MCF 10A (cell line): ENCODE data around the gene PET117. TPM values are rescaled to one million over a fixed set of nuclear protein-coding genes. Genes with fewer than 3 reads are reported as not detected.

Source experiments
- BruUV-seq: library from RNA; stranded (reverse); fragments of 400-500 nt; replicated peaks from 2 replicates; lab custom pipeline; 2021; lab: Mats Ljungman, UMichigan
- CTCF ChIA-PET: fragments of 300-600 bp; sonication (Branson Sonifier 250); formaldehyde crosslinking; extraction: SDS; loops from one replicate; lab custom pipeline; 2021; ENCODE audit warnings: antibody characterized with exemption, inconsistent platforms; lab: Yijun Ruan, JAX
- POLR2A ChIA-PET: fragments of 300-600, 350-650 bp; sonication (Branson Sonifier 250); formaldehyde crosslinking; extraction: SDS; loops from one replicate; lab custom pipeline; 2020; ENCODE audit warnings: antibody characterized with exemption, inconsistent platforms; lab: Yijun Ruan, JAX
- DNase-seq: peaks from one replicate; pipeline ENCODE4 v3.0.0-alpha.2; 2018; ENCODE audit not compliant: unreplicated experiment
- H3K27ac Mint-ChIP-seq: one replicate; pipeline ENCODE4 v1.8.0; 2022; ENCODE audit warnings: mild to moderate bottlenecking, low read depth, mixed read lengths; ENCODE audit not compliant: unreplicated experiment
- H3K27me3 Mint-ChIP-seq: one replicate; pipeline ENCODE4 v1.8.0; 2022; ENCODE audit warnings: mixed read lengths; ENCODE audit not compliant: insufficient read depth, unreplicated experiment
- H3K36me3 Mint-ChIP-seq: one replicate; pipeline ENCODE4 v1.8.0; 2022; ENCODE audit warnings: mild to moderate bottlenecking, moderate library complexity, mixed read lengths; ENCODE audit not compliant: insufficient read depth, unreplicated experiment
- H3K4me1 Mint-ChIP-seq: one replicate; pipeline ENCODE4 v1.8.0; 2022; ENCODE audit warnings: mixed read lengths; ENCODE audit not compliant: insufficient read depth, unreplicated experiment
- H3K4me3 Mint-ChIP-seq: one replicate; pipeline ENCODE4 v1.8.0; 2022; ENCODE audit warnings: mild to moderate bottlenecking, moderate library complexity, mixed read lengths; ENCODE audit not compliant: unreplicated experiment
- H3K9me3 Mint-ChIP-seq: one replicate; pipeline ENCODE4 v1.8.0; 2022; ENCODE audit warnings: mixed read lengths; ENCODE audit not compliant: unreplicated experiment
- CTCF ChIP-seq: fragments of 200-600 bp; IDR thresholded peaks from one replicate; pipeline ENCODE4 v1.8.0; 2022; ENCODE audit warnings: antibody characterized with exemption, mild to moderate bottlenecking; ENCODE audit not compliant: unreplicated experiment
- intact Hi-C: fragments of 100-400 bp; cut with micrococcal nuclease; formaldehyde crosslinking; loops from 2 replicates; pipeline ENCODE4 v1.14.1; 2022
- total RNA-seq: library from RNA; stranded (reverse); gene quantifications from 2 replicates; pipeline ENCODE4 v1.2.3, GENCODE V29; 2022

PET117 gene
- total RNA-seq, 1 experiment from 2014 or later: 11.9 TPM

GRCh38 chr20:18165553-18165952 is 27.9 kb downstream of the PET117 start:
- intact Hi-C loops: no loop called here
- no peak for TF ChIP-seq CTCF
- POLR2A ChIA-PET: interaction anchor here (0.5 to 1.7 kb wide), 3 partner anchors 11 to 51 kb away, joined by 3 read pairs; no protein-coding TSS in a partner anchor
- no TSS peak for BruUV-seq
- Mint-ChIP-seq H3K4me3 (no peak overlapping the region), H3K4me1 (peaks cover 25% of the 10 kb centered on the region), H3K27me3 (no peaks in the 10 kb centered on the region), H3K9me3 (no peaks in the 10 kb centered on the region), H3K36me3 (peaks cover 65% of the 10 kb centered on the region), H3K27ac (no peak overlapping the region)
- no peak for DNase-seq
- CTCF ChIA-PET: no interaction called here

- ChIA-PET POLR2A (interaction anchor here (0.5 to 1.2 kb wide), 4 partner anchors 12 to 86 kb away, joined by 3 to 5 read pairs (median 4); partner anchors contain the start of genes KAT14 and PET117), CTCF (interaction anchor here (1.1 kb wide), 1 partner anchor 19 kb away, joined by 3 read pairs; no protein-coding TSS in a partner anchor)
- H3K27ac Mint-ChIP-seq: no peak overlapping the region
- no peaks in the 10 kb centered on the region for H3K27me3 Mint-ChIP-seq
- intact Hi-C loops: no loop called here
- peaks cover 25% of the 10 kb centered on the region for H3K4me1 Mint-ChIP-seq
- DNase-seq: no peak
- no peak for TF ChIP-seq CTCF
- no TSS peak for BruUV-seq
- peaks cover 67% of the 10 kb centered on the region for H3K36me3 Mint-ChIP-seq
- H3K9me3 Mint-ChIP-seq: no peaks in the 10 kb centered on the region
- H3K4me3 Mint-ChIP-seq: no peak overlapping the region
Observed at GRCh38 chr20:18166241-18166881, 28.7 kb downstream of the PET117 start.

- H3K27ac Mint-ChIP-seq: no peak overlapping the region
- ChIA-PET CTCF (interaction anchor here (1.1 kb wide), 2 partner anchors 18 to 21 kb away, joined by 3 read pairs; no protein-coding TSS in a partner anchor), POLR2A (interaction anchor here (0.5 to 1.2 kb wide), 5 partner anchors 9 to 121 kb away, joined by 3 to 5 read pairs (median 4); partner anchors contain the start of genes KAT14, PET117 and ZNF133)
- intact Hi-C loops: no loop called here
- no peaks in the 10 kb centered on the region for H3K9me3 Mint-ChIP-seq
- H3K4me1 Mint-ChIP-seq: peaks cover 25% of the 10 kb centered on the region
- H3K4me3 Mint-ChIP-seq: no peak overlapping the region
- DNase-seq: no peak
- BruUV-seq: no TSS peak
- TF ChIP-seq CTCF: no peak
- H3K27me3 Mint-ChIP-seq: no peaks in the 10 kb centered on the region
- H3K36me3 Mint-ChIP-seq: peaks cover 67% of the 10 kb centered on the region
Observed at GRCh38 chr20:18166950-18167349, 29.3 kb downstream of the PET117 start.

DNA sequence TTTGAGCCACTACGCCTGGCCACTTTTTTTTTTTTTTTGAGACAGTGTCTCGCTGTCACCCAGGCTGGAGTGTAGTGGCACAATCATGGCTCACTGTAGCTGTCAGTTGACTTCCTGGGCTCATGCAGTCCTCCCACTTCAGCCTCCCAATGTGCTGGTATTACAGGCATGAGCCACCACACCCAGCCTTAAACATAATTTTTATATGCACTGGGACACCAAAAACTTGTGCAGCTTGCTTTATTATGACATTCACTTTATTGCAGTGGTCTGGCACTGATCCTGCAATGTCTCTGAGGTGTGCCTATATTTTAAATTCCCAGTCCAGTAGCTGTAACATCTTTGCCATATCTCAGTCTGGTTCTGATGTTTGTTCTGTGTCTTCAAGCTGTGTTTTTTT is 34.7 kb downstream of the PET117 start:
- no TSS peak for BruUV-seq
- no peaks in the 10 kb centered on the region for H3K27me3 Mint-ChIP-seq
- CTCF ChIA-PET: interaction anchor here (0.7 to 0.9 kb wide), 3 partner anchors 10 to 104 kb away, joined by 3 to 7 read pairs (median 4); no protein-coding TSS in a partner anchor
- no peaks in the 10 kb centered on the region for H3K9me3 Mint-ChIP-seq
- peaks cover 6% of the 10 kb centered on the region for H3K4me1 Mint-ChIP-seq
- H3K27ac Mint-ChIP-seq: peak overlapping the region; percentile 27
- peaks cover 67% of the 10 kb centered on the region for H3K36me3 Mint-ChIP-seq
- POLR2A ChIA-PET: interaction anchor here (0.6 to 1.9 kb wide), 2 partner anchors 16 to 34 kb away, joined by 3 to 4 read pairs; partner anchors contain the start of genes KAT14 and PET117
- DNase-seq: no peak
- H3K4me3 Mint-ChIP-seq: no peak overlapping the region
- no peak for TF ChIP-seq CTCF
- intact Hi-C loops: no loop called here
